Uterus (tissue), 4 donors: ENCODE results near the gene RAB44. TPM values are rescaled to one million over a fixed set of nuclear protein-coding genes. Genes with fewer than 3 reads are reported as not detected.

ENCODE experiments used
- DNase-seq, 2 donors: peaks; one replicate each; pipeline ENCODE4 v3.0.0-alpha.2; 2019 to 2020
- H3K27ac ChIP-seq, 2 donors: fragments of 200-600 bp; sonication (generic); 1 replicate in 1 of 2; 2 replicates in 1 of 2; pipeline ENCODE4 v1.5.1; 2016 to 2018
- H3K27me3 ChIP-seq, 2 donors: fragments of 200-600 bp; sonication (generic); one replicate each; pipeline ENCODE4 v1.5.1; 2018 to 2019; ENCODE audit warnings: control low read depth in 1 of 2
- H3K36me3 ChIP-seq, 2 donors: fragments of 200-600 bp; sonication (generic); one replicate each; pipeline ENCODE4 v1.5.1; 2019; ENCODE audit warnings: control low read depth in 1 of 2
- H3K4me1 ChIP-seq, 2 donors: fragments of 200-600 bp; sonication (generic); one replicate each; pipeline ENCODE4 v1.5.1; 2018 to 2019; ENCODE audit warnings: control low read depth in 1 of 2
- H3K4me3 ChIP-seq, 2 donors: fragments of 200-600 bp; sonication (generic); 1 replicate in 1 of 2; 2 replicates in 1 of 2; pipeline ENCODE4 v1.5.1; 2018 to 2019; ENCODE audit warnings: mild to moderate bottlenecking in 1 of 2
- H3K9me3 ChIP-seq, 2 donors: fragments of 200-600 bp; sonication (generic); one replicate each; pipeline ENCODE4 v1.5.1; 2019; ENCODE audit warnings: control low read depth in 1 of 2
- POLR2A ChIP-seq, 2 donors: fragments of 450-650 bp; IDR thresholded peaks; one replicate each; pipeline ENCODE4 v1.6.1; 2016; ENCODE audit warnings: antibody characterized with exemption in 2 of 2, mild to moderate bottlenecking in 1 of 2, moderate library complexity in 1 of 2
- intact Hi-C: fragments of 100-400 bp; cut with DNase I; formaldehyde crosslinking; loops from one replicate; pipeline ENCODE4 v1.15.1; 2023; ENCODE audit warnings: low total_unique reads
- total RNA-seq, 4 donors: library from RNA; depleted of rRNA in 3 of 4; stranded (reverse); fragments of >200 nt in 3 of 4; gene quantifications; one replicate each; pipeline versions ENCODE4 v1.1.0 to v1.2.4, GENCODE V29; 2014 to 2023
- TF ChIP-seq, protein P1 (sequence below), 4 experiments: fragments of 200-600 bp in 2 of 4; fragments of 450-650 bp in 2 of 4; sonication (generic) in 2 of 4; IDR thresholded peaks; one replicate each; pipeline ENCODE4 v1.5.1; 2016 to 2019; ENCODE audit warnings: antibody characterized with exemption in 4 of 4, mild to moderate bottlenecking in 2 of 4, moderate library complexity in 1 of 4
- donor health status: DM: yes; HTN: yes; CAD: no.

The RAB44 gene
- total RNA-seq, 4 donors from 2014 or later, result 0.37 TPM; not detected in 3

DNA sequence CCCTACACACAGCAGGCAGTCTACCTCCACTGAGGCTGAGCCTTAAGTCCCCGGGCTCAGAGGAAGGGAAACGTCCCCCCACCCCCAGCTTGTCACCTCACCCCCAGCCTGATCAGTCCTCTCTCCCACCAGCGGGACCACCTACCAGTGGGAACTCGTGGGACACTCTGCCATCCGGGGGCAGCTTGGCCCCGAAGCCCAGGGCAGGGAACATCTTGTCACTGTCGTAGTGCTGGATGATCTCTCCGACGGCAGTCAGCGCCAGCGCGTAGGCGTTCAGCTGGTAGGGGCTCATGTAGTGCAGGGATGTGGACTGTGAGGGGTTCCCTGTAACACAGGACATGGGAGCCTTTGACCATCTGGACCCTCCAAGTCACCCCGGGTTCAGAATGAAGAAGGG, 48.6 kb downstream of the RAB44 start:
- H3K4me3 ChIP-seq, result no peak overlapping the region
- H3K4me1 ChIP-seq, result no peaks in the 10 kb centered on the region
- TF ChIP-seq, protein P1, sequence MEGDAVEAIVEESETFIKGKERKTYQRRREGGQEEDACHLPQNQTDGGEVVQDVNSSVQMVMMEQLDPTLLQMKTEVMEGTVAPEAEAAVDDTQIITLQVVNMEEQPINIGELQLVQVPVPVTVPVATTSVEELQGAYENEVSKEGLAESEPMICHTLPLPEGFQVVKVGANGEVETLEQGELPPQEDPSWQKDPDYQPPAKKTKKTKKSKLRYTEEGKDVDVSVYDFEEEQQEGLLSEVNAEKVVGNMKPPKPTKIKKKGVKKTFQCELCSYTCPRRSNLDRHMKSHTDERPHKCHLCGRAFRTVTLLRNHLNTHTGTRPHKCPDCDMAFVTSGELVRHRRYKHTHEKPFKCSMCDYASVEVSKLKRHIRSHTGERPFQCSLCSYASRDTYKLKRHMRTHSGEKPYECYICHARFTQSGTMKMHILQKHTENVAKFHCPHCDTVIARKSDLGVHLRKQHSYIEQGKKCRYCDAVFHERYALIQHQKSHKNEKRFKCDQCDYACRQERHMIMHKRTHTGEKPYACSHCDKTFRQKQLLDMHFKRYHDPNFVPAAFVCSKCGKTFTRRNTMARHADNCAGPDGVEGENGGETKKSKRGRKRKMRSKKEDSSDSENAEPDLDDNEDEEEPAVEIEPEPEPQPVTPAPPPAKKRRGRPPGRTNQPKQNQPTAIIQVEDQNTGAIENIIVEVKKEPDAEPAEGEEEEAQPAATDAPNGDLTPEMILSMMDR (IDR thresholded peaks at IDR 0.05), result no peak
- no peak for TF ChIP-seq POLR2A (IDR thresholded peaks at IDR 0.05)
- H3K27me3 ChIP-seq, result no peaks in the 10 kb centered on the region
- no peak overlapping the region for H3K27ac ChIP-seq
- no peak for DNase-seq
- peaks cover 0 to 4% of the 10 kb centered on the region in 2 donors for H3K9me3 ChIP-seq
- intact Hi-C loops, result no loop called here
- H3K36me3 ChIP-seq, result no peaks in the 10 kb centered on the region

DNA sequence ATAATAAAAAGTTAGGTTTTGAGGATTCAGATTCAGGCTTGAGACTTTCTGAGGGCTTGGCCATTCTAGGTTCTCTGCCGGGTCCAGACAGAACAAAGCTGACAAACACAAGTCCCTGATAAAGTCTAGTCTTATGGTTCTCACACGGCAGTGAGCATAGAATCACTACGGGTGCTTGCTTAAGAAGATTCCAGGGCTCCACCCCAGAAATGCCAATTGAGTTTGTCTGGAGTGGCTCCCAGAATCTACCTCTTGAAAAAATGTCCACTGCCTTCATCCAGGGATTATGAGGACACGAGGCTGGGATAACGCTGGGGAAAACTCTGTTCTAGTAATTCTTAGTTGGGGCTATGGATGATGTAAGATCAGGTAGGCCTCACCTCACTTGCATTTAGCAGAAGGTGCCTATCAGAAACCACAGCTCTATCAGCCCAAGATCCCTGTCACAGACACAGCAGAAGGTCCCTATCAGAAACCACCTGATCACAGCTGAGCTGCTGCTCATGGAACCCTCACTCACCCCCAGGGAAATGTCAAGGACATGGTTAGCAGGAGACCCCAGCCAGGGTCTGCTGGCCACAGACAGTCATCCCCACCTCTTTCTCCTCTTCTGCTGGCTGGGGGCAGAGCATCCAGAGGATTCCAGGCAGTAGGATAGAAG, 52.3 kb downstream of the RAB44 start:
- no peak overlapping the region for H3K4me3 ChIP-seq
- intact Hi-C loops, result no loop called here
- H3K27ac ChIP-seq, result no peak overlapping the region
- DNase-seq, result no peak
- no peaks in the 10 kb centered on the region for H3K4me1 ChIP-seq
- TF ChIP-seq, protein P1 (IDR thresholded peaks at IDR 0.05), result no peak
- no peak for TF ChIP-seq POLR2A (IDR thresholded peaks at IDR 0.05)
- H3K9me3 ChIP-seq, result peaks cover 0 to 4% of the 10 kb centered on the region in 2 donors
- no peaks in the 10 kb centered on the region for H3K36me3 ChIP-seq
- H3K27me3 ChIP-seq, result no peaks in the 10 kb centered on the region

DNA sequence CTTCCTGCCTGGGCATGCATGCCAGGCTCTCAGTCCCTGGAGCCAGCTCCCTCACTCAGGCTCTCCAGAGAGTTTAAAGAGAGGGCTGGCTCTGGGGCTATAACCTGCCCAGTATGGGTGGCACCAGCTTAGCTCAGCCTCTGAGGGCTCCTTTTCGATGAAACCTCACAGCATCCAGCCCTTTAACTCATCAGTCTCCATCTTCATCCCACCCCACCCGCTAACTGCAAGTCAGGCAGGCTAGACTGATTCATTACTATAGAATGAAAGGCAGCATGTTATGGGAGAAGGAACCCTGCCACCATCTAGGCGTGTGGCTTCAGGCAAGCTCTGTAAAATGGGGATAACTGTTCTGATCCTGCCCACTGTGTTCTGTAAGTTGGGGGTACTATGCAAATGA, 53.5 kb downstream of the RAB44 start:
- Histone ChIP-seq H3K27me3 (no peaks in the 10 kb centered on the region), H3K36me3 (no peaks in the 10 kb centered on the region), H3K4me3 (no peak overlapping the region), H3K4me1 (no peaks in the 10 kb centered on the region), H3K27ac (no peak overlapping the region), H3K9me3 (peaks cover 0 to 4% of the 10 kb centered on the region in 2 donors)
- intact Hi-C loops, result no loop called here
- no peak for TF ChIP-seq POLR2A (IDR thresholded peaks at IDR 0.05)
- TF ChIP-seq, protein P1 (IDR thresholded peaks at IDR 0.05), result no peak
- no peak for DNase-seq

DNA sequence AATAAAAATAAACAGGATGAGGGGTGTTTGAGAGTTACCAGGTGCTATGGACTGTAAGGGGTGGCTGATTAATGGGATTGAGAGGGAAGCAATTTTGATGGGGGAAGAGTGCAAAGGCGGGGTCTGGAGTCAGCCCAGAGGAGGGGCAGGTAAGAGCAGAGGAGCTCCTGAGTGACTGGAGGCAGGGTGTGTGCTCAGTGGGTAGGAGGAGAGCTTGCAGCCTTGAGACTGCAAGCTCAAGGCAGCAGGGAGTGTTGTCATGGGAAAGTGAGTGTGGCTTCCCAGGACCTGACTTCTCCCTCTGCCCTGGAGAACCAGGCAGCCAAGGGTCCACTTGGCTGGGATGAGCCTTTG, 54.2 kb downstream of the RAB44 start:
- TF ChIP-seq, protein P1 (IDR thresholded peaks at IDR 0.05), result no peak
- TF ChIP-seq POLR2A (IDR thresholded peaks at IDR 0.05), result no peak
- peaks cover 0 to 4% of the 10 kb centered on the region in 2 donors for H3K9me3 ChIP-seq
- no peaks in the 10 kb centered on the region for H3K4me1 ChIP-seq
- H3K27me3 ChIP-seq, result no peaks in the 10 kb centered on the region
- DNase-seq, result no peak
- H3K27ac ChIP-seq, result no peak overlapping the region
- no peak overlapping the region for H3K4me3 ChIP-seq
- no peaks in the 10 kb centered on the region for H3K36me3 ChIP-seq
- intact Hi-C loops, result no loop called here

DNA sequence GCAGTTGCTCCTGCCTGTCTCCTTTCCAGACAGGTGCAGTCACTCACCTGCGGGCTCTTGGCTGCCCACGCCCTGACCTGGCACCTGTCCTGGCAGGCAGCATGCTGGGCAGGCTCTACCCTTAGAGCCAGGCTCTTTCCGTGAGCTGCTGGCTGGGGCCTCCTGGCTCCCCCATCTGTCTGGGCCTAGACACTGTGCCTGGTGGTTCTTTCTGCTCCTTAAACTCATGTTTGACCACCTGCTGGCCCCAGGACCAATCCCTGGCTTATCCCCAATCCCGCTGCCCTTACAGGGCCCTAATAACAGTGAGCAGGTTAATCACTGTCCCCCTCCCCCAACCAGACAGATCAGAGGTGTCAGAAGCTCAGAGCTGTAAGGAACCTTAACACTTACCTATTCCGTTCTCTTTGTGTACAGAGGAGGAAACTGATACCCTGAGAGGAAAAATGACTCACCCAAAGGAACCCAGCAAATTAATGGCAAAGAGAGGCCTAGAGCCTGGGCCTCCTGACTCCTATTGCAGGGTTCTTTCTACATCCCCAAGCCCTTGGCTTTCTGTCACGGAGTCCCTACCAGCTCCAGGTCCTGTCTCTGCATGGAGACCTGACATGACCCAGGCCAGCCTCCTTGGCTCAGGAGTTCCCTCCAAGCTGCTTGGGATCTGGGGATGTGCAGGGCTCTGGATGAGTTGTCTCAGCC, 54.7 kb downstream of the RAB44 start:
- TF ChIP-seq POLR2A (IDR thresholded peaks at IDR 0.05), result no peak
- TF ChIP-seq, protein P1 (IDR thresholded peaks at IDR 0.05), result no peak
- Histone ChIP-seq H3K4me1 (no peaks in the 10 kb centered on the region), H3K4me3 (no peak overlapping the region), H3K9me3 (peaks cover 0 to 4% of the 10 kb centered on the region in 2 donors), H3K27me3 (no peaks in the 10 kb centered on the region), H3K36me3 (no peaks in the 10 kb centered on the region), H3K27ac (no peak overlapping the region)
- intact Hi-C loops, result no loop called here
- DNase-seq, result no peak
